ENCODE results near the gene DNAL1. TPM values are rescaled to one million over a fixed set of nuclear protein-coding genes. Genes with fewer than 3 reads are reported as not detected.
A peak's percentile ranks its signal among the peaks of the same experiment; 100 is the strongest.

Gene DNAL1
- total and polyA plus RNA-seq, 9 of the 15 experiments (the other 6 are each of a cell fraction or from before 2014, with no cell fraction given), result 1.6 to 11.7 (median 4.8) TPM

DNA sequence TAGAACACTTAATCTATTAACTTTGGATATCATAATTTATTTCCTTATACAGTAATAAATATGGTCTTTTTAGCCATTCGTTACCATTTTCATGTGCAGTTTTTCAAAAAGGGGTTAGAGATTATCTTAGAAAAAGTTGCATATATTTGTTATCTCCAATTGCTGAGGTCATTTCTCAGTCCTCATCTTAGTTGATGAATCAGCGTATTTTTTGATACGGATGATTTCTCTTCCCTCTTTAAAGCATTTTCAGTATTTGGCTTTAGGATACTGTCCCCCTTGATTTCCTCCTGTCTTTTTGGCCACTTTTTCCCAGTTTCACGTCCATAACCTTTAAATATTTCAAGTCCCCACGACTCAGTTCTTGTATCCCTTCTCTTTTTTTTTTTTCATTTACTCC, 21.8 kb downstream of the DNAL1 start (continued):
- TF ChIP-seq, protein P1, sequence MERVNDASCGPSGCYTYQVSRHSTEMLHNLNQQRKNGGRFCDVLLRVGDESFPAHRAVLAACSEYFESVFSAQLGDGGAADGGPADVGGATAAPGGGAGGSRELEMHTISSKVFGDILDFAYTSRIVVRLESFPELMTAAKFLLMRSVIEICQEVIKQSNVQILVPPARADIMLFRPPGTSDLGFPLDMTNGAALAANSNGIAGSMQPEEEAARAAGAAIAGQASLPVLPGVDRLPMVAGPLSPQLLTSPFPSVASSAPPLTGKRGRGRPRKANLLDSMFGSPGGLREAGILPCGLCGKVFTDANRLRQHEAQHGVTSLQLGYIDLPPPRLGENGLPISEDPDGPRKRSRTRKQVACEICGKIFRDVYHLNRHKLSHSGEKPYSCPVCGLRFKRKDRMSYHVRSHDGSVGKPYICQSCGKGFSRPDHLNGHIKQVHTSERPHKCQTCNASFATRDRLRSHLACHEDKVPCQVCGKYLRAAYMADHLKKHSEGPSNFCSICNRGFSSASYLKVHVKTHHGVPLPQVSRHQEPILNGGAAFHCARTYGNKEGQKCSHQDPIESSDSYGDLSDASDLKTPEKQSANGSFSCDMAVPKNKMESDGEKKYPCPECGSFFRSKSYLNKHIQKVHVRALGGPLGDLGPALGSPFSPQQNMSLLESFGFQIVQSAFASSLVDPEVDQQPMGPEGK (CRISPR knock-in tag; IDR thresholded peaks at IDR 0.05; ENCODE audit: borderline replicate concordance), result no peak
- no peak for TF ChIP-seq ZNF407 (IDR thresholded peaks at IDR 0.05; ENCODE audit: low read depth)
- TF ChIP-seq TAF9B (IDR thresholded peaks at IDR 0.05; ENCODE audit: partially characterized antibody), result no peak
- TF ChIP-seq HDGF (IDR thresholded peaks at IDR 0.05), result no peak
- TF ChIP-seq, protein P2, sequence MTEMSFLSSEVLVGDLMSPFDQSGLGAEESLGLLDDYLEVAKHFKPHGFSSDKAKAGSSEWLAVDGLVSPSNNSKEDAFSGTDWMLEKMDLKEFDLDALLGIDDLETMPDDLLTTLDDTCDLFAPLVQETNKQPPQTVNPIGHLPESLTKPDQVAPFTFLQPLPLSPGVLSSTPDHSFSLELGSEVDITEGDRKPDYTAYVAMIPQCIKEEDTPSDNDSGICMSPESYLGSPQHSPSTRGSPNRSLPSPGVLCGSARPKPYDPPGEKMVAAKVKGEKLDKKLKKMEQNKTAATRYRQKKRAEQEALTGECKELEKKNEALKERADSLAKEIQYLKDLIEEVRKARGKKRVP (CRISPR knock-in tag; IDR thresholded peaks at IDR 0.05), result no peak
- peak; percentile 83 for TF ChIP-seq MAFF (IDR thresholded peaks at IDR 0.05; ENCODE audit: low read length)

All from K562 (cell line).